Activated T-cell treated with anti-CD3 and anti-CD28 coated beads for 48 hours (primary cell): ENCODE results near the gene CHRNA4.
"Not testable (repeated sequence)": the region's sequence is repeated elsewhere in the genome, so short reads cannot be mapped to it uniquely, and the experiment has no call there.

Source experiments
- DNase-seq: peaks from one replicate; pipeline ENCODE4 v3.0.0-alpha.2; 2020; ENCODE audit warnings: low read depth

Gene CHRNA4

DNA sequence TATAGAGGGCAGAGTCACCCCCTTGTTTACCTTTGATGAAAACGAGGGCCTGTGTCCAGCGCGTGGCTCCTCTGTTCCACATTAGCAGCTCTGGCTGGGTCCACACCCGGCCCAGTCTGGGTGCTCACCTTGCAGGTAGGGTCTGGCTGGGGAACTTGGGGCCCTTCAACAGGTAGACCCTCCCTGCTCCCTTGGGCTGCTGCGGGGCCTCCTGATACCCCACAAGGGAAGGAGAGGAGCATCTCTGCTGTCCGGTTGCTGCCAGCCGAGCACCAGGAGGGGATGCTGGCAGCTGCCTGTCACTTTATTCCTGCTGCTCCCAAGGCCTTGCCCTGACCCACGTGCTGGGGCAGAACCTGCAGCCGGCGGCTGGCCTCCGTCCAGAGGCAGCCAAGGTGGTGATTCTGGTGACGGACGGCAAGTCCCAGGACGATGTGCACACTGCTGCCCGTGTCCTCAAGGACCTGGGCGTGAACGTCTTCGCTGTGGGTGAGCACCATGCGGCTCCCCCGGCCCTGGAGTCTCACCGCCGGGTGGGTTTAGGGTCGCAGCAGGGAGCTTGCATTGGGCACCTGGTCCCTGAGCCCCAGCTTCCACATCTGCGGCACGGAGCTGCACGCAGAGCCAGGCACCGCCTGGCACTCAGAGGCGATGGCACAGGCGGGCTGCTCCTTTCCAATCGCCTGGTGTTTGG, 52.8 kb downstream of the CHRNA4 start:
- no peak for DNase-seq

DNA sequence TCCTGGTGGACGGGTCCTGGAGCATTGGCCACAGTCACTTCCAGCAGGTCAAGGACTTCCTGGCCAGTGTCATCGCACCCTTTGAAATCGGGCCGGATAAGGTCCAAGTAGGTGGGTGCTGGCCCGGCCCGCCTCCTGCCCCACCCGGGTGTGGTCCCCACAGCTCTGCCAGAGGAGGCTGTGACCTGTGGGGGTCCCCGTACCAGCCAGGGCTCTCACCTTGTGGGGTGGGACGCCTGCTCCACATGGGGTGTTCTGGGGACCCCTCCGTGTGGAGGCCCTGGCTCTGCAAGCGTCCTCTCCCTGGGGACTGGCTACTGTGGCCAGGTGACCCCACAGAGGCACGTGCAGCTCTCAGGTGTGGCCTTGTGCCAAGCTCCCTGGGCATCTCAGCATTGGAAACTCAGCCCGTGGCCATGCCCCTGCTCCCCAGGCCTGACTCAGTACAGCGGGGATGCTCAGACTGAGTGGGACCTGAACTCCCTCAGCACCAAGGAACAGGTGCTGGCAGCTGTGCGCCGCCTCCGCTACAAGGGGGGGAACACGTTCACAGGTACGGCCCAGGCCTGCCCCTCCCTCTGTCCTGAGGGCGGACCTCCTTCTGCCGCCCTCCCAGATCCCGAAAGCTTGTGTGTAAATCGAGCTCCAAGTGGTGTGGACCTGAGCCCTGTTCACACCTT, 53.5 kb downstream of the CHRNA4 start:
- no peak for DNase-seq

DNA sequence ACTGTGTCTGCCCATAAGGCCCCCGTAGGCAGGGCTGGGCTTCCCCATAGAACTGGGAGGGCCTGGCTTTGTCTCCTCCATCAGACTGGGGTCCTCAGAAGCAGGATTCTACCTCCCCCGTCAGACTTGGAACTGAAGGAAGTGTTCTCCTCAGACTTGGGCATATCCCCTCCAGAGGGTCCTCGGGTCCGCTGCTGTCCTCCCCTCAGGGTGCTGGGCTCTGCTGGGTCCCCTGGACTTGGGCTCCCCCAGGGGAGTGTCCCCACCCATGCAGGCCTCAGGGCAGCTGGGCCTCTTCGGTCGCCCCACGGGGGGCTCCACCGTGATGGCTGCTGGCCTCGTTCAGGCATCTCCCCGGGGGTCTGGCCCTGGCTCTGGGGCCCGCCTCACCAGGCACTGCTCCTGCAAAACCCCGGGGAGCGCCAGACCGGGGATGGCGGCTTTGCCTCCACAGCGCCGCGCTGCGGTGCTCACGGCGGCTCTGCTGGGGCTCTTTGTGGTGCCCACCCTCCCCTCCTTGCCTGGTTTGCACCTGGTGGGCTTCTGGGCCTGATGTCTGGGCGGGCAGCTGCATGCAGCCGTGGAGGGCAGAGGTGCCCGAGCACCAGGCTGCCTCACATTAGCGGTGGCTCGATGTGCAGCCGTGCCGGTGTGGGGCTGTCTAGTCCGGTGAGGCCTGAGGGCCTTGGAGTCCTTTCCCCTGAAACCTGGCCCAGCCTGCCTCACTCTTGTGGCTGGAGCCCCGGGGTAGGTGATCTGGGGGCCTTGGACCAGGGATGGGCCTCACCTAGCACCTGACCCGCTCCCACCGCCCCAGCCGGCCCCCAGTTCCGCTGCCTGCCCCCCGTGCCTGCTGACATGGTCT, 54.2 kb downstream of the CHRNA4 start:
- DNase-seq = no peak

DNA sequence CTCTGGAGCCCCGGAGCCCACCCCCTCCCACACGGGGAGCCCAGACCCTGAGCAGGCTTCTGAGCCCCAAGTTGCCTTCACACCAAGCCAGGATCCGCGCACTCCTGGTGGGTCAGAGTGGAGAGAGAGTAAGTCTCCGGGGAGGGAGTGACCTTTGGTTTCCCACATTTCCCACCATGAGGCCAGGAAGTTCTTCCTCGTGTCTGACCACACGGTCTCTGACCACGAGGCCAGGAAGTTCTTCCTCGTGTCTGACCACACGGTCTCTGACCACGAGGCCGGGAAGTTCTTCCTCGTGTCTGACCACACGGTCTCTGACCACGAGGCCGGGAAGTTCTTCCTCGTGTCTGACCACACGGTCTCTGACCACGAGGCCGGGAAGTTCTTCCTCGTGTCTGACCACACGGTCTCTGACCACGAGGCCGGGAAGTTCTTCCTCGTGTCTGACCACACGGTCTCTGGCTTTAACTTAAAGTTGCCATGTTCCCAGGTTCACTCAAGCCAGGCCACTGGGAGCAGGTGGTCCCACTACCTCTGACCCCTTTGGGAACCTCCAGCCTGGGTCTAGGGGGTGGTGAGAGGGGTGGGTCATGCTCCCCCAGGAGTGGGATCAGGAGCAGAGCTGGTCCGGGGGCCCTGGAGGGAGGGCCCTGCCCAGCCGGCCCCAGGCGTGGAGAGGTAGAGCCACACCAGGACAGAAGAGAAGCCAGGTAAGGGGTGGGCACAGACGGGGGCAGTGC, 55.0 kb downstream of the CHRNA4 start:
- DNase-seq = not testable (repeated sequence)

DNA sequence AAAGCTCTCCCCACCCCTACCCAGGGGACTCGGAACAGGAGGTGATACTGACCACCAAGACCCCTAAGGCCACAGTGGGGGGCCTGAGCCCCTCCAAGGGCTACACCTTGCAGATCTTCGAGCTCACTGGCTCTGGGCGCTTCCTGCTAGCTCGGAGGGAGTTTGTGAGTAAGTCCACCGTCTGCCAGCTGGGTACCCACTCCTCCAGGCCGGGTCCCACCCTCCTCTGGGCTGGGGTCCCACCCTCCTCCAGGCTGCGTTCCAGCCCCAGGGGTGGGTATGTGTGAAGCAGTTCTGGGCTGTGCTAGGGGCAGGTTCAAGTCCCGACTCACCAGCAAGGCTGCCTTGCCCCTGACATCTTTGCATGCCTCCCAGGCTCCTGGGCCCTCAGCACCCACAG, 55.8 kb downstream of the CHRNA4 start:
- DNase-seq = no peak

DNA sequence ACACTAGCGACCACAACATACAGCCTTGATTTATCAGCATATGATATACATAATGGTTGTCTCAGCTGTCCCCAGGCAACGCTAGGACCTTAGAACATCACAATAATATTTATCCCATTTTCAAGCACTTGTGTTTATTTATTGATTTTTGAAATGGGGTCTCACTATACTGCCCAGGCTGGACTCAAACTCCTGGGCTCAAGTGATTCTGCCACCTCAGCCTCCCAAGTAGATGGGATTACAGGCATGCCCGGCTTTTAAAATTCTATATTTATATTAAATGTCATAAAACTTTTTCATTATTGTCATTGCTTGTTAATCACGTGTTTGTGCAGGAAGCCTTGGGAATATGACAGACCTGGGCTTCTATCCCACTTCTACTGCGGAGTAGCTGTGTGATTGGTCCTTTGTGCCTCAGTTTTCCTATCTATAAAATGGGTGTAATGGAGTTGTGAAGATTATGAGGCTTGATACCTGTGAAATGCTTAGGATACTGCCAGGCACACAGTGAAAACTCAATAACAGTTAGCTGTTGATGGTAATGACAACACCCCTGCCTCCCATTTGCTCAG, 58.0 kb downstream of the CHRNA4 start:
- DNase-seq = no peak

DNA sequence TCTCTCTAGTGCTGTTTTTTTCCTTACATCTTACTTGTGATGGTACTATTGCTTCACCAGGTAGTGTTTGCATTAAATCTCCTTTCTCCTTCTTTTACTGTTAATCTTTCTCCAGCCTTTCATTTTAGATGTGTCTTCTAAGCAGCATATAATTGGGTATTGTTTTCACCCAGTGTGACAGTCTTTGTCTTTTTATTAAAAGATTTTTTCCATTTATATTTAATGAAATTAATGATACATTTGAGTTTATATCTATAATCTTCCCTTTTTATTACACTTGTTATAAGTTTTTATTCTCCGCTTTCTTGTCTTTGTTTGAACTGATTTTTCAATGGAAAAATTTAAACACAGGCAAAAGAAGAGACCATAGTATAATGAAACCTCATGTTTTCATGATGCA, 59.5 kb downstream of the CHRNA4 start:
- no peak for DNase-seq

DNA sequence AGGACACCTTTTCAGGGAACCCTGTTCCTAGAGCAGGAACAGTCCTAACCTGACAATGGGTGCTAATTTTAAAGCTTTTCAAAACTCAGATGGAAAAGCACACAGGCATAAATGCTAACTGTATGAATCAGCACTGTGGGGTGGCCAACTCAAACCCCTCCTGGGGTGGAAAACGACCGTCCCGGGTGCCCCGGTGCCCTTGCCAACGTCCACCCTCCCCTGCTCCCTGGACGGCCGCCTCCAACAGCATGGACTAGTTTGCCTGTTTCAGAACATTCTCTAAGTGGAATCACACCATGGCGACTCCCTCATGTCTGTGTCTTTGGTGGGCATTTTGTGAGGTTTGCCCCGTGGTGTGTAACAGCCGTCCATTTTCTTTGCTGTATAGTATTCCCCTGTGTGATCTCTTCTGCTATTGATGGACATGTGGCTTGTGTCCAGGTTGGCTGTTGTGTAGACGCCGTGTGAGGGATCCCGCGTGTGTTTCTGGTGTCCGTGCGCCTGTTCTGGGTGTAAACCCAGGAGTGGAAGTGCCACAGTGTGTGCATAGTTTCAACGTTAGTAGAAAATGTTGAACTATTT, 62.3 kb downstream of the CHRNA4 start:
- DNase-seq = no peak

DNA sequence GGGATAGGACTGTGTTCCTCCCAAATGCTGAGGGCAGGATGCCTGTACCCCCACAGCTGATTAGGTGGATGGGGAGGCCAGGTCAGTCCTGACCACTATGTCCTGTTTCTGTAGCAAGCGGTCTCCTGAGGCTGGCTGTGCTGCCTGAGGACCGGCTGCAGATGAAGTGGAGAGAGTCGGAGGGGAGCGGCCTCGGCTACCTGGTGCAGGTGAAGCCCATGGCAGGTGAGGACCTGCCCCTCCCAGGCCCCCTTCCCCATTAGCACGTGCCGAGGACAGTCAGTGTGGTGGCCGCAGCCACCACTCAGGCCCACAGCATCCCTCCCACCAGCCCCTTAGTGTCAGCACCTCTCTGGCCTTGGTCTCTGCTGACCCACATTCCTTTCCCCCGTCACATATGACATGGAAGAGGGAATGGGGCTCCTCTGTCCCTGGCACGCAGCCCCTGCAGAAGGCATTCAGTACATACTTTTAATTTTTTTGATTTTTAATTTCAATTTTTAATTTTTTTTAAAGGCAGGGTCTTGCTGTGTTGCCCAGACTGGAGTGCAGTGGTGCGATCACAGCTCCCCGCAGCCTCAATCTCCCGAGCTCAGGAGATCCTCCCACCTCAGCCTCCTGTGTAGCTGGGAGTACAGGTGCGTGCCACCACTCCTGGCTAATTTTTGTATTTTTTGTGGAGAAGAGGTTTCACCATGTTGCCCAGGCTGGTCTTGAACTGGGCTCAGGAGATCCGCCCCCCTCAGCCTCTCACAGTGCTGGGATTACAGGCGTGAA, 63.2 kb downstream of the CHRNA4 start:
- DNase-seq = no peak

DNA sequence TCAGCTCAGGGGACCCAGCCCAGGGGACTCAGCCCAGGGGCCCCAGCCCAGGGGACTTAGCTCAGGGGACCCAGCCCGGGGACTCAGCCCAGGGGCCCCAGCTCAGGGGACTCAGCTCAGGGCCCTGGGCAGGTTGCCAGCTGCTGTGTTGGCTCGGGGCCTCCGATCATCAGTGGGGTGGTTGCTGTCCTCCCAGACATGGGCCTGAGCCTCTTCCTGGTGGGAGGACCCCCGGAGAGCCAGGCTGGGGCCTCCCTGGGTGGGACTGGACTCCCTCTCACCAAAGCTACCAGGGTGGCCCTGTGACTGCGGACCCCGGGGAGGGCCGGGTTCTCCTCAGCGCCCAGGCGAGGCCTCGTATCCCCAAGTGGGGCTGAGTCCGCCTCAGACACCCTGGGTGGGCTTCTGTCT, 63.8 kb downstream of the CHRNA4 start:
- no peak for DNase-seq

DNA sequence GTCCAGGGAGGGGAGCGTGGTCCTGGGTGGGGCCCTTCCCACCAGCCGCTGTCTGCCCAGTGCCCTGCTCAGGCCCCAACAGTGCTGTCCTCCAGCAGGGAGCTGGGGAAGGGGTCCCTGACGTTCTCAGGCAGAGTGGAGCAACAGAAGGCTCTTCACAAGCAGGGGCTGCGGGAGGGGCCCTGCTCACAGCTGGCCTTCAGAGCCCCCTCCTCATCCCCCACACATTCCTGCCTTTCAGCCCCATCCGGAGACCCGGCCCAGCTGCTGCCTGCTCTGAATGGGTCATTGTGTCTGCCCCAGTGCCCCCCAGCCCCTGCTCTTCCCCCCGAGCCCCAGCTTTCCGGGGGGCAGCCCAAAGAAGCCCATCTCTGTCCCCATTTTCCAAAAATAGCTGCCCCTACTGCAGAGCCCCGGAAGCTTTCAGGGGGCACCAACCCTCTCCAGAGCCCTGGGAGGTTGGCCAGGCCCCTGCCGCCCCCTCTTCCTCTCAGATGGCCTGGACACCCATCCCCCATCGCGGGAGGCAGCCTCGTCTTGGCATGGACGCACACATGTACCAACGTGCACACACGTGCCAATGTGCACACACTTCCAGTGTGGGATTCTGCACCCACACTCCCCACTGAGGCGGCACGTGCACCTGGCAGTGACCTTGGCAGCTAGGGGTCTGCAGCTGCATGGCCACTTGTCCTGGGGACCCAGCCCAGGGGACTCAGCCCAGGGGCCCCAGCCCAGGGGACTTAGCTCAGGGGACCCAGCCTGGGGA, 64.4 kb downstream of the CHRNA4 start:
- no peak for DNase-seq

DNA sequence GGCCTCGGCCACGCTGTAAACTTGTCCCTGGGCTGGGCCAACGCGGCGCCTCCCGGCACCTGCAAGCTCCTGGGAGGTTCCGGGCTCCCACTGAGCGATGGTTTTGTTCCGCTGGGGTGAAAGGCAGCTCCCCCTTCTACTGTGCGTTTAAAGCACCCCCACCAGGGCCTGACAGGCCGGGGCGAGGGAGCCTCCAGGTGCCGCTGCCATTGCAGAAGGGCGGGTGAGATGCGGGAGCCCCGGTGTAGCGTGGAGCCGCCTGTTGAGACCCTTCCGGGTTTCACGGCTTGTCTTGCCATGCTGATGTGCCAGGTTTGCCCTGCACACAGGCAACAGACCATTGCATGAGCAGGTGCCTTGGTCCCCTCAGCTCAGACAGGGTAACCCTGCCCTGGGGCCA, 65.3 kb downstream of the CHRNA4 start:
- DNase-seq = no peak

DNA sequence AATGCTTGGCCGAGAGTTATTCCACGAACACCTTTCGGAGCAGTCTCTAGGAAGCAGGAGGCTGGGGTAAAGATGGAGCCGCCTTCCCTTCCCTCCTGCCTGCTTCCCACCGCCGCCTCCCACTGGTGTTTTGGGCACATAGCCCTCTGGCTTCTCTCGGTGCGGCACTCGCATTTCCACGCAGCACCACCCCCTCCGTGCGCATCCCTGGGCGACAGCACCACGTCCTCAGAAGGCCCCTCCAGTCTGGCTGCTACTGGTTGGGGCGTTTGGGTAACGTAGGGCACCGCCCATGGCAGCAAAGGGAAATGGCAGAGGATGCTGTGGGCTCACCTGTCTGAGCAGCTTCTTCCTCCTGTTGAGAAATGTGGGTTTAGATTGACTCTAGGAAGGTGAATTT, 65.7 kb downstream of the CHRNA4 start:
- DNase-seq = no peak

DNA sequence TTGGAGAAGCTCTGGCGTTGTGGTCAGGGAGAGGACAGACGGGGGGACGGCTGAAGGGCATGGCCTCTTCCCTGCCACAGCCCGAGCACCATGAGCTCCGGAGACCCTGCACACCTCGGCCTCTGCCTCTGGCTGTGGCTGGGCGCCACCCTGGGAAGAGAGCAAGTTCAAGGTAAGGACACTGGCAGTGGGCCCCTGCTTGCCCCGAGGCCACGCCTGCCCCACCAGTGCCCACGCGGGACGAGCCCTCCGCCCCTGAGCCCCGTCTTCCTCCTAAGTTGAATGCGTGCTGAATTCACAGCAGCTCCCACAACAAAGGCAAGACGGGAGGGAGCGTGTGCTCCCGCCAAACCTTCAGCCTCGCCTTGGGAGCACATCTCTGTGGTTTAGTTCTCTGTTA, 66.1 kb downstream of the CHRNA4 start:
- DNase-seq = no peak

DNA sequence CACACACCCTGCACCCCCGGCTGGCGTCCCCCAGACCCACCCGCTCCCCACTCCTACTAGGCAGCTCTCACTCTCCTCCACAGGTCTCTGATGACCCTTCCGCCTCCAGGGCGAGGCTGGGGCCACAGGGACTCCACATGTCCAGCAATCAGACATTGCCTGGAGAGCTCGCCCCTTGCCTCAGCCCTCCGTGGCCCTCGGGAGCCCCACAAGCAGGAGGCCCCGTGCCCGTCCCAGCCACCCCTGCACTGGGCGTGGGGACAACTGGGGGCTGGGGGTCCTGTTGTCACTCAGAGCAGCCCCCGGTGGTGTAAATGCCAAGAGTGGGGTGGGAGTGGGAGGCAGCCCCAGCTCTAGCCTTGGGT, 66.6 kb downstream of the CHRNA4 start:
- DNase-seq = no peak

DNA sequence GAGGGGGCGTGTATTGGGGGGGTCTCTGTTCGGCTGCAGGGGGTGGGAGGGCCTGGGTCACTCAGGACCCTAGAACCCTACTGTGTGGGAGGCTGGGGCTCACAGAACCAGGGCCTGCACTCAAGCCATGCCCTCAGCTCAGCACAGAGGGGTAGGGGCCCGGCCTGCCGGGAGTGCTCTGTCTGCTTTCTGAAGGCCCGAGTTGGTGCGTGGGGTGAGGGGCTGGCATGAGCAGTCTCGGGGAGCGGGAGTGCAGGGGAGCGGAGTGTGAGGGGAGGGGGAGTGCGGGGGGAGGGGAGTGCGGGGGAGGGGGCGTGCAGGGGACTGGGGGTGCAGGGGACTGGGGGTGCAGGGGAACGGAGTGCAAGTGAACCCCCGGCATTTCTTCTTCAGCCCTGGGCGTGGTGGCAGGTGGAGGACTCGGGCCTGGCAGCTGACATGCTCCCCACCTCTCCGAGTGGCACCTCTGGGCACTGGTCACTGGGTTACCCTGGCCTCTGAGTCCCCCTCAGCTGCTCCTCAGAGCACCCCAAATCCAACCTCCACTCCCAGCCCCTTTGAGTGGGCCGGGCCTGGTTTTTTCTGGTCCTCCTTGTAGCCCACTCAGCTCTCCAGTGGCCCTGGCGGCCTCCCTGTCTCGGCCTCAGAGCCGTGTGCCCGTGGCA, 67.1 kb downstream of the CHRNA4 start:
- DNase-seq = no peak

DNA sequence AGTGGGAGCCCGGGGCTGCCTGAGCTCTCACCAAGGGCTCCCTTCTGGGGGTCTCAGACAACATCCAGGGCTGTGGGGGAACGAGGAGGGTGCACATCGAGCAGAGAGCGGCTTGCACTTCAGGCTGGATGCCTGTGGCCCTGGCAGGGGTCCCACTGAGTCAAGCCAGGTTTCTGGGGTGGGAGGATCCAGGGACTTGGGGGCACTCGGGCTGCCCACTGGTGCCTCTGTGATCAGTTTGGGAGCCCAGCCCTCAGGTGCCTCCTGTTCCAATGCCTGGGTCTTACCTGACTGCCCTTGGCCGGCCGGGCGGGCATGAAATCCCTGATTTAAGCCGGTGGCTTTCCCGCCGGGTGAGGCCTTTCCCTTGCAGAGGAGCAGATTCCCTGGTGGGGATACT, 67.7 kb downstream of the CHRNA4 start:
- no peak for DNase-seq
